Keratinocyte (primary cell): ENCODE data around the gene DOK6. TPM values are rescaled to one million over a fixed set of nuclear protein-coding genes. Genes with fewer than 3 reads are reported as not detected.

ENCODE experiments used
- DNase-seq: peaks from one replicate; pipeline ENCODE4 v3.0.0-alpha.2; 2011; ENCODE audit warnings: low read depth, missing footprints, low spot score
- FAIRE-seq: peaks from 2 replicates; lab custom pipeline; 2011; peaks lifted over from hg19 to GRCh38; lab: Jason Lieb, UNC
- H2AFZ ChIP-seq: 2 replicates; pipeline ENCODE4 v1.6.0; 2012; ENCODE audit warnings: low read length, control low read depth, inconsistent platforms; ENCODE audit not compliant: control insufficient read depth
- H3K27ac ChIP-seq: 2 replicates; pipeline ENCODE4 v1.5.1; 2011; ENCODE audit warnings: low read length; ENCODE audit not compliant: control insufficient read depth, insufficient read depth
- H3K27me3 ChIP-seq: 3 replicates; pipeline ENCODE4 v1.6.0; 2011; ENCODE audit warnings: low read length; ENCODE audit not compliant: control insufficient read depth, insufficient read depth; ENCODE audit errors: extremely low read depth
- H3K36me3 ChIP-seq, 2 experiments: 2 replicates in 1 of 2; 3 replicates in 1 of 2; pipeline ENCODE4 v1.5.1; 2011; ENCODE audit warnings: low read length in 2 of 2, mild to moderate bottlenecking in 1 of 2; ENCODE audit not compliant: control insufficient read depth in 2 of 2, insufficient read depth in 2 of 2; ENCODE audit errors: extremely low read depth in 1 of 2
- H3K4me1 ChIP-seq: 3 replicates; pipeline ENCODE4 v1.5.1; 2011; ENCODE audit warnings: low read length; ENCODE audit not compliant: control insufficient read depth, insufficient read depth; ENCODE audit errors: extremely low read depth
- H3K4me2 ChIP-seq: 3 replicates; pipeline ENCODE4 v1.6.0; 2011; ENCODE audit warnings: low read depth, low read length; ENCODE audit not compliant: control insufficient read depth, insufficient read depth; ENCODE audit errors: extremely low read depth
- H3K4me3 ChIP-seq, 3 experiments: fragments of 200-600 bp in 1 of 3; sonication (generic) in 1 of 3; 2 replicates in 2 of 3; 3 replicates in 1 of 3; pipeline ENCODE4 v1.5.1; 2011 to 2016; ENCODE audit warnings: low read length in 3 of 3, mild to moderate bottlenecking in 3 of 3, control low read depth in 2 of 3, inconsistent platforms in 1 of 3, low read depth in 1 of 3, mixed read lengths in 1 of 3, mixed run types in 1 of 3, moderate library complexity in 1 of 3; ENCODE audit not compliant: control insufficient read depth in 2 of 3, insufficient read depth in 2 of 3; ENCODE audit errors: extremely low read depth in 1 of 3
- H3K79me2 ChIP-seq: 2 replicates; pipeline ENCODE4 v1.6.0; 2012; ENCODE audit warnings: low read length; ENCODE audit not compliant: control insufficient read depth, insufficient read depth
- H3K9ac ChIP-seq: 3 replicates; pipeline ENCODE4 v1.6.0; 2011; ENCODE audit warnings: low read length; ENCODE audit not compliant: control insufficient read depth, insufficient read depth; ENCODE audit errors: extremely low read depth
- H3K9me1 ChIP-seq: 3 replicates; pipeline ENCODE4 v1.6.0; 2011; ENCODE audit warnings: low read length; ENCODE audit not compliant: control insufficient read depth, insufficient read depth; ENCODE audit errors: extremely low read depth
- H3K9me3 ChIP-seq: 2 replicates; pipeline ENCODE4 v1.5.1; 2012; ENCODE audit warnings: low read depth, low read length; ENCODE audit not compliant: control insufficient read depth
- H4K20me1 ChIP-seq: 3 replicates; pipeline ENCODE4 v1.6.0; 2011; ENCODE audit warnings: low read length; ENCODE audit not compliant: control insufficient read depth, insufficient read depth; ENCODE audit errors: extremely low read depth
- EZH2 ChIP-seq: IDR thresholded peaks from one replicate; pipeline ENCODE4 v1.6.1; 2012; ENCODE audit warnings: inconsistent platforms, mild to moderate bottlenecking, low read length, moderate library complexity
- dilution Hi-C: fragments of 300-500 bp; cut with MboI; formaldehyde crosslinking; loops from one replicate; pipeline ENCODE4 v1.7.0; 2020; ENCODE audit warnings: low sequenced_read_pairs; ENCODE audit not compliant: extremely low pct_ligation_motif_present
- polyA plus RNA-seq, 5 experiments: library from polyadenylated mRNA; depleted of rRNA in 3 of 5; stranded (reverse) in 3 of 5; stranded (forward) in 1 of 5; unstranded in 1 of 5; fragments of >200 nt; gene quantifications; 1 replicate in 1 of 5; 2 replicates in 3 of 5; 3 replicates in 1 of 5; pipeline versions ENCODE4 v1.2.1 to v1.2.3, GENCODE V29; 2011 to 2012; ENCODE audit warnings: missing spikeins in 2 of 5, low read depth in 1 of 5, low replicate concordance in 1 of 5
- TF ChIP-seq, protein P1 (sequence below), 3 experiments: IDR thresholded peaks in 1 of 3; conservative IDR thresholded peaks in 1 of 3; optimal IDR thresholded peaks in 1 of 3; 2 replicates in 2 of 3; 3 replicates in 1 of 3; pipeline versions ENCODE3 to v1.5.1; 2011; ENCODE audit warnings: low read length in 3 of 3, mild to moderate bottlenecking in 3 of 3, moderate library complexity in 2 of 3, control low read depth in 1 of 3, inconsistent platforms in 1 of 3; ENCODE audit not compliant: insufficient read depth in 2 of 3; ENCODE audit errors: extremely low read depth in 1 of 3

The DOK6 gene
- polyA plus RNA-seq, 1 donor (not counting 4 experiments of a cell fraction or from before 2014, with no cell fraction given), result not detected

DNA sequence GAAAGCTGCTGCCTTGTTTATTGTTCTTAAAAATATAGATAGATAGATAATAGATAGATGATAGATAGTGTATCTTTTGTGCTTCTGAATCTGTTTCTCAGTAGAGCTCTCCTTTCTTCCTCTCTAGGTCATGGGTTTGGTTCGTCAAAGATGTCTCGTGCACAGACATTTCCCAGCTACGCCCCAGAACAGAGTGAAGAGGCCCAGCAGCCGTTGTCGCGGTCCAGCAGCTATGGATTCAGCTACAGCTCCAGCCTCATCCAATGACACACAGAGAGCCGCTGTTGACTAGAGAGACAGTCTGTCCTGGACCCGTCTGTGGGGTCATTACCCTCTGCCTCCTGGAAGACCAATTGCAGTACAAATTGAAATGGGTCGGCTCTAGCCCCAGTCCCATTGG is 440.4 kb downstream of the DOK6 start:
- H3K4me3 ChIP-seq, result no peak overlapping the region
- H3K79me2 ChIP-seq, result no peaks in the 10 kb centered on the region
- no peak overlapping the region for H3K9ac ChIP-seq
- no peak overlapping the region for H2AFZ ChIP-seq
- H3K9me3 ChIP-seq, result no peaks in the 10 kb centered on the region
- no peaks in the 10 kb centered on the region for H3K27me3 ChIP-seq
- no peak overlapping the region for H3K27ac ChIP-seq
- no peak for FAIRE-seq
- DNase-seq, result no peak
- H3K9me1 ChIP-seq, result no peaks in the 10 kb centered on the region
- no peaks in the 10 kb centered on the region for H3K36me3 ChIP-seq
- dilution Hi-C loops, result no loop called here
- TF ChIP-seq, protein P1, sequence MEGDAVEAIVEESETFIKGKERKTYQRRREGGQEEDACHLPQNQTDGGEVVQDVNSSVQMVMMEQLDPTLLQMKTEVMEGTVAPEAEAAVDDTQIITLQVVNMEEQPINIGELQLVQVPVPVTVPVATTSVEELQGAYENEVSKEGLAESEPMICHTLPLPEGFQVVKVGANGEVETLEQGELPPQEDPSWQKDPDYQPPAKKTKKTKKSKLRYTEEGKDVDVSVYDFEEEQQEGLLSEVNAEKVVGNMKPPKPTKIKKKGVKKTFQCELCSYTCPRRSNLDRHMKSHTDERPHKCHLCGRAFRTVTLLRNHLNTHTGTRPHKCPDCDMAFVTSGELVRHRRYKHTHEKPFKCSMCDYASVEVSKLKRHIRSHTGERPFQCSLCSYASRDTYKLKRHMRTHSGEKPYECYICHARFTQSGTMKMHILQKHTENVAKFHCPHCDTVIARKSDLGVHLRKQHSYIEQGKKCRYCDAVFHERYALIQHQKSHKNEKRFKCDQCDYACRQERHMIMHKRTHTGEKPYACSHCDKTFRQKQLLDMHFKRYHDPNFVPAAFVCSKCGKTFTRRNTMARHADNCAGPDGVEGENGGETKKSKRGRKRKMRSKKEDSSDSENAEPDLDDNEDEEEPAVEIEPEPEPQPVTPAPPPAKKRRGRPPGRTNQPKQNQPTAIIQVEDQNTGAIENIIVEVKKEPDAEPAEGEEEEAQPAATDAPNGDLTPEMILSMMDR (optimal IDR thresholded peaks at IDR 0.05 in 1 of 3, IDR thresholded peaks at IDR 0.05 in 1 of 3, conservative IDR thresholded peaks at IDR 0.05 in 1 of 3; ENCODE audit: extremely low read depth in 1 of 3, insufficient read depth in 2 of 3, low read length in 3 of 3), result no peak
- no peak for TF ChIP-seq EZH2
- no peaks in the 10 kb centered on the region for H4K20me1 ChIP-seq
- no peak overlapping the region for H3K4me2 ChIP-seq
- H3K4me1 ChIP-seq, result no peaks in the 10 kb centered on the region

DNA sequence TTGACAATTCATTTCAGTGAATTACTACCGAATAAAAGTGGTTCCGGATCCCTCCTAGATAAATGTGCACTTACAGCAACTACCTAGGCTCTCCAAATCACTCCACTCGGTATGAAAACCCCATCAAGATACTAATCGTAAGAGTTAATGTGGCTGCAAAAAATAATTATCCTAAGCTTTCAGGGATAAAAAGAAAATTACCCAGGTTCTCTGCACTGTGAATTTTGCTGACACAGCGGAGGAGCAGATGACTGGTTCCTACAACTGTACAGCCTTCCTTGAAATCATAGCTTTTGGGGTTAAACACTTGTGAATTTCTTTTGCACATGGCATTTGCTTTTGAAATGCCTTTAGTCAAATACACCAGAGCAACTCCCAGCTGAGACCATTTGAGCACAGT is 442.3 kb downstream of the DOK6 start:
- Histone ChIP-seq H4K20me1 (no peaks in the 10 kb centered on the region), H3K4me2 (no peak overlapping the region), H3K9ac (no peak overlapping the region), H3K4me3 (no peak overlapping the region), H3K79me2 (no peaks in the 10 kb centered on the region), H3K9me3 (no peaks in the 10 kb centered on the region), H3K4me1 (no peaks in the 10 kb centered on the region), H2AFZ (no peak overlapping the region), H3K27me3 (no peaks in the 10 kb centered on the region), H3K27ac (no peak overlapping the region), H3K9me1 (no peaks in the 10 kb centered on the region), H3K36me3 (no peaks in the 10 kb centered on the region)
- FAIRE-seq, result no peak
- TF ChIP-seq, protein P1 (optimal IDR thresholded peaks at IDR 0.05 in 1 of 3, IDR thresholded peaks at IDR 0.05 in 1 of 3, conservative IDR thresholded peaks at IDR 0.05 in 1 of 3; ENCODE audit: extremely low read depth in 1 of 3, insufficient read depth in 2 of 3, low read length in 3 of 3), result no peak
- no peak for TF ChIP-seq EZH2
- dilution Hi-C loops, result no loop called here
- DNase-seq, result no peak
